HEK293 (cell line): ENCODE results near the gene CD99L2.

Experiments used
- ZNF169 ChIP-seq: fragments of 450-650 bp; formaldehyde crosslinking; IDR thresholded peaks from 2 replicates; pipeline ENCODE4 v1.5.1; 2016; ENCODE audit warnings: missing biosample characterization, missing genetic modification characterization
- ZNF23 ChIP-seq: fragments of 450-650 bp; formaldehyde crosslinking; IDR thresholded peaks from 2 replicates; pipeline ENCODE4 v1.5.1; 2016; ENCODE audit warnings: missing biosample characterization, missing genetic modification characterization, borderline replicate concordance
- ZNF571 ChIP-seq: fragments of 450-650 bp; formaldehyde crosslinking; IDR thresholded peaks from 2 replicates; pipeline ENCODE4 v1.5.0; 2017; ENCODE audit warnings: missing biosample characterization, missing genetic modification characterization
- TF ChIP-seq, protein P1 (sequence below): fragments of 450-650 bp; formaldehyde crosslinking; IDR thresholded peaks from 2 replicates; pipeline ENCODE4 v1.5.1; 2016; ENCODE audit warnings: missing biosample characterization, missing genetic modification characterization

GRCh38 chrX:150841456-150842197 lies 56.8 kb downstream of the CD99L2 start:
- TF ChIP-seq ZNF169 (tag by site-specific recombination) (no peak), ZNF23 (tag by site-specific recombination) (no peak), ZNF571 (tag by site-specific recombination) (no peak)
- TF ChIP-seq, protein P1, sequence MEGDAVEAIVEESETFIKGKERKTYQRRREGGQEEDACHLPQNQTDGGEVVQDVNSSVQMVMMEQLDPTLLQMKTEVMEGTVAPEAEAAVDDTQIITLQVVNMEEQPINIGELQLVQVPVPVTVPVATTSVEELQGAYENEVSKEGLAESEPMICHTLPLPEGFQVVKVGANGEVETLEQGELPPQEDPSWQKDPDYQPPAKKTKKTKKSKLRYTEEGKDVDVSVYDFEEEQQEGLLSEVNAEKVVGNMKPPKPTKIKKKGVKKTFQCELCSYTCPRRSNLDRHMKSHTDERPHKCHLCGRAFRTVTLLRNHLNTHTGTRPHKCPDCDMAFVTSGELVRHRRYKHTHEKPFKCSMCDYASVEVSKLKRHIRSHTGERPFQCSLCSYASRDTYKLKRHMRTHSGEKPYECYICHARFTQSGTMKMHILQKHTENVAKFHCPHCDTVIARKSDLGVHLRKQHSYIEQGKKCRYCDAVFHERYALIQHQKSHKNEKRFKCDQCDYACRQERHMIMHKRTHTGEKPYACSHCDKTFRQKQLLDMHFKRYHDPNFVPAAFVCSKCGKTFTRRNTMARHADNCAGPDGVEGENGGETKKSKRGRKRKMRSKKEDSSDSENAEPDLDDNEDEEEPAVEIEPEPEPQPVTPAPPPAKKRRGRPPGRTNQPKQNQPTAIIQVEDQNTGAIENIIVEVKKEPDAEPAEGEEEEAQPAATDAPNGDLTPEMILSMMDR = no peak
